Measurements from ENCODE around the gene SAA1. TPM values are rescaled to one million over a fixed set of nuclear protein-coding genes. Genes with fewer than 3 reads are reported as not detected.

Gene SAA1
- total and polyA plus RNA-seq, 2 donors from 2014 or later, result 6.4 to 192 TPM

GRCh38 chr11:18294862-18295261 lies 28.8 kb downstream of the SAA1 start:
- Histone ChIP-seq H3K27me3 (ENCODE audit: control insufficient read depth, insufficient read depth, low read length) (no peaks in the 10 kb centered on the region), H3K4me1 (ENCODE audit: control insufficient read depth in 2 of 3, insufficient read depth in 2 of 3, low read depth in 1 of 3, low read length in 3 of 3) (no peaks in the 10 kb centered on the region), H3K9ac (ENCODE audit: low read length in 3 of 3) (no peak overlapping the region), H3K36me3 (ENCODE audit: control insufficient read depth in 2 of 3, insufficient read depth in 3 of 3, low read length in 3 of 3) (peaks cover 5 to 52% (median 24%) of the 10 kb centered on the region in 3 donors), H3K4me3 (ENCODE audit: low read length in 3 of 3) (no peak overlapping the region), H3K9me3 (ENCODE audit: control insufficient read depth in 2 of 3, insufficient read depth in 1 of 3, low read length in 3 of 3) (no peaks in the 10 kb centered on the region), H3K27ac (ENCODE audit: low read depth in 2 of 2, low read length in 2 of 2) (no peak overlapping the region)
- DNase-seq (no peak), FAIRE-seq (no peak)
- no peak for TF ChIP-seq CTCF (IDR thresholded peaks at IDR 0.05; ENCODE audit: borderline replicate concordance, extremely low read depth, insufficient read depth)
- intact Hi-C loops (cut with DNase I), result no loop called here

- no peak for FAIRE-seq
- H3K9me3 ChIP-seq (ENCODE audit: control insufficient read depth in 2 of 3, insufficient read depth in 1 of 3, low read length in 3 of 3), result no peaks in the 10 kb centered on the region
- H3K27ac ChIP-seq (ENCODE audit: low read depth in 2 of 2, low read length in 2 of 2), result no peak overlapping the region
- intact Hi-C loops (cut with DNase I), result no loop called here
- no peak overlapping the region for H3K4me3 ChIP-seq (ENCODE audit: low read length in 3 of 3)
- DNase-seq, result no peak
- peaks cover 5 to 52% (median 21%) of the 10 kb centered on the region in 3 donors for H3K36me3 ChIP-seq (ENCODE audit: control insufficient read depth in 2 of 3, insufficient read depth in 3 of 3, low read length in 3 of 3)
- no peak overlapping the region for H3K9ac ChIP-seq (ENCODE audit: low read length in 3 of 3)
- H3K27me3 ChIP-seq (ENCODE audit: control insufficient read depth, insufficient read depth, low read length), result no peaks in the 10 kb centered on the region
- H3K4me1 ChIP-seq (ENCODE audit: control insufficient read depth in 2 of 3, insufficient read depth in 2 of 3, low read depth in 1 of 3, low read length in 3 of 3), result no peaks in the 10 kb centered on the region
- TF ChIP-seq CTCF (IDR thresholded peaks at IDR 0.05; ENCODE audit: borderline replicate concordance, extremely low read depth, insufficient read depth), result no peak
These were observed 29.3 kb downstream of the SAA1 start for GRCh38 chr11:18295316-18295715.

GRCh38 chr11:18299721-18300120 lies 33.7 kb downstream of the SAA1 start:
- FAIRE-seq (no peak), DNase-seq (no peak)
- Histone ChIP-seq H3K27ac (ENCODE audit: low read depth in 2 of 2, low read length in 2 of 2) (no peak overlapping the region), H3K36me3 (ENCODE audit: control insufficient read depth in 2 of 3, insufficient read depth in 3 of 3, low read length in 3 of 3) (peaks cover 2 to 26% (median 18%) of the 10 kb centered on the region in 3 donors), H3K4me3 (ENCODE audit: low read length in 3 of 3) (no peak overlapping the region), H3K27me3 (ENCODE audit: control insufficient read depth, insufficient read depth, low read length) (no peaks in the 10 kb centered on the region), H3K9ac (ENCODE audit: low read length in 3 of 3) (no peak overlapping the region), H3K4me1 (ENCODE audit: control insufficient read depth in 2 of 3, insufficient read depth in 2 of 3, low read depth in 1 of 3, low read length in 3 of 3) (peaks cover 0 to 1% (median 0%) of the 10 kb centered on the region in 3 donors), H3K9me3 (ENCODE audit: control insufficient read depth in 2 of 3, insufficient read depth in 1 of 3, low read length in 3 of 3) (no peaks in the 10 kb centered on the region)
- intact Hi-C loops (cut with DNase I), result no loop called here
- no peak for TF ChIP-seq CTCF (IDR thresholded peaks at IDR 0.05; ENCODE audit: borderline replicate concordance, extremely low read depth, insufficient read depth)

- Histone ChIP-seq H3K9me3 (ENCODE audit: control insufficient read depth in 2 of 3, insufficient read depth in 1 of 3, low read length in 3 of 3) (no peaks in the 10 kb centered on the region), H3K4me1 (ENCODE audit: control insufficient read depth in 2 of 3, insufficient read depth in 2 of 3, low read depth in 1 of 3, low read length in 3 of 3) (peaks cover 0 to 3% (median 0%) of the 10 kb centered on the region in 3 donors), H3K4me3 (ENCODE audit: low read length in 3 of 3) (no peak overlapping the region), H3K27ac (ENCODE audit: low read depth in 2 of 2, low read length in 2 of 2) (no peak overlapping the region), H3K36me3 (ENCODE audit: control insufficient read depth in 2 of 3, insufficient read depth in 3 of 3, low read length in 3 of 3) (peaks cover 0 to 22% (median 13%) of the 10 kb centered on the region in 3 donors), H3K9ac (ENCODE audit: low read length in 3 of 3) (no peak overlapping the region), H3K27me3 (ENCODE audit: control insufficient read depth, insufficient read depth, low read length) (no peaks in the 10 kb centered on the region)
- no peak for TF ChIP-seq CTCF (IDR thresholded peaks at IDR 0.05; ENCODE audit: borderline replicate concordance, extremely low read depth, insufficient read depth)
- intact Hi-C loops (cut with DNase I), result no loop called here
- no peak for FAIRE-seq
- DNase-seq, result no peak
These were observed 38.7 kb downstream of the SAA1 start for GRCh38 chr11:18304745-18305144.
